Measurements from ENCODE around the gene COL24A1.
"Not testable (repeated sequence)": the region's sequence is repeated elsewhere in the genome, so short reads cannot be mapped to it uniquely, and the experiment has no call there.

Gene COL24A1

GRCh38 chr1:85984636-85985035 is 171.9 kb downstream of the COL24A1 start:
- no peak for DNase-seq (ENCODE audit: low read depth, low spot score)
- TF ChIP-seq CTCF (IDR thresholded peaks at IDR 0.05; ENCODE audit: low read depth, low read length) = no peak
- H3K4me3 ChIP-seq (ENCODE audit: low read depth, low read length) = no peak overlapping the region
- in situ Hi-C loops (cut with HindIII; ENCODE audit: low sequenced_read_pairs) = no loop called here

DNA sequence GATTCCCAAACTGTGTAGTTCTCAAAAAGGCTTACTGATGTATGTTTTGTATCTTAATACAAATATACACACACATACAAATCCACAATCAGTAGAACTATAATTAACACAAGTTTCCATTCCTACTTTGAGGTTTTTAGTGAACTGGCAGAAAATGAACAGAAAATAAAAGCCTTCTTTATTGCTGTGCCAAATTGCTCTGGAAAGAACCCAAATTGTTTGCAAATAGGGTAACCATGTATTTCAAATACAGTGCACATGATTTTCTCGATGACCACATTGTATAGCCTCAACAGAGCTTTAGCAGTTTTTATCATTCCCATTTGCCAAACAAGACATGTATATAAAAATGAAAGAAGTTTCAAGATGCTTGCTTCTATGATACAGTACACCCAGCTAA is 173.3 kb downstream of the COL24A1 start:
- DNase-seq (ENCODE audit: low read depth, low spot score) = peak; percentile 13
- in situ Hi-C loops (cut with HindIII; ENCODE audit: low sequenced_read_pairs) = no loop called here
- H3K4me3 ChIP-seq (ENCODE audit: low read depth, low read length) = no peak overlapping the region
- TF ChIP-seq CTCF (IDR thresholded peaks at IDR 0.05; ENCODE audit: low read depth, low read length) = no peak

DNA sequence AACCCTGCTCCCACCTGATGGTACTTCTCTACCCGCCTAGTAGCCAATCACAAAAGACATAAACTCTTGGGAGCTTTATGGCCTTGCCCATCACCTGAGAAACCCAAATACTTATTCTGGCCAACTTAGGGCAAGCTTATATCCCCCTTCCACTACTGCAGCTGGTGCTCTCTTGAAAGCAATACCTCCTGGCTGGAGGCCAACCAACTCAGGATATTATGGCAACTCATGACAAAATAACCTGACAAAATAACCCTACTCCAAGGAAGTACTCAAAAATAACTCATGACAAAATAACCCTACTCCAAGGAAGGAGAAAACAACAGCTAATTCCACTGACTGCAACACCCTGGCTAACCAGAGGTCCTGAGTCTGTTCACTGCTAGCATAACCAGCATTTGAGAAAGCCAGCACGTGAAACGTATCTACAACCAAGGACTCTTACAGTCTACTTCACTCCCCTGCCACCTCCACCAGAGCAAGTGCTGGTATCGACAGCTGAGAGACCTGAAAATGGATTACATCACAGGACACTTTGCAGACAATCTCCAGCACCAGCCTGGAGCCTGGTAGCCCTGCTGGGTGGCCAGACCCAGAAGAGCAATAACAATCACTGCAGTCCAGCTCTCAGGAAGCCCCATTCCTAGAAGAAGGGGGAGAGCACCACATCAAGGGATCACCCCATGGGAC is 179.9 kb downstream of the COL24A1 start:
- no peak for TF ChIP-seq CTCF (IDR thresholded peaks at IDR 0.05; ENCODE audit: low read depth, low read length)
- H3K4me3 ChIP-seq (ENCODE audit: low read depth, low read length) = no peak overlapping the region
- in situ Hi-C loops (cut with HindIII; ENCODE audit: low sequenced_read_pairs) = no loop called here
- no peak for DNase-seq (ENCODE audit: low read depth, low spot score)

DNA sequence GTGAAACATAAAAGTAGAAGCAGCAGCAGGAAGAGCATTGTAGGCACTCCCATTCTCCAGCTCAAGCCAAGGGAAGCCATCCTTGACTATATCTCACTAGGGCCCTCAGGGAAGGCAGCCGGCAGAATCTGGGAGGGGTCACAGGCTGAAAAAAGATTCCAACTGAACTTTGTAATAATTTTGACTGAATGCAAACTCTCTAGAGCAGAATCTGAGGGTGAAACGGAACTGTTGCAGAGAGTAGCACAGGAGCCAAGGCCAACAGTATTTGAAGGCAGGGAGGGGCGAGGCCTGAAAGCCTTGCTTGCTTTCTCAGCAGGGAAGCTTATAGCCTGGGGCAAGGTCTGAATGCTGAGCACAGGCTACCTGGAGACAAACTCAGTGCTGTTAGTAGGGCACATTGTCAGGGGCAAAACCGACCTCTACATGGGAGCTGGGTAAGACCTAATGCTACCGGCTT is 180.6 kb downstream of the COL24A1 start:
- DNase-seq (ENCODE audit: low read depth, low spot score) = no peak
- in situ Hi-C loops (cut with HindIII; ENCODE audit: low sequenced_read_pairs) = no loop called here
- no peak overlapping the region for H3K4me3 ChIP-seq (ENCODE audit: low read depth, low read length)
- TF ChIP-seq CTCF (IDR thresholded peaks at IDR 0.05; ENCODE audit: low read depth, low read length) = no peak

GRCh38 chr1:85962457-85962856 is 194.1 kb downstream of the COL24A1 start:
- no peak overlapping the region for H3K4me3 ChIP-seq (ENCODE audit: low read depth, low read length)
- TF ChIP-seq CTCF (IDR thresholded peaks at IDR 0.05; ENCODE audit: low read depth, low read length) = no peak
- in situ Hi-C loops (cut with HindIII; ENCODE audit: low sequenced_read_pairs) = no loop called here
- DNase-seq (ENCODE audit: low read depth, low spot score) = no peak

GRCh38 chr1:85957760-85958159 is 198.8 kb downstream of the COL24A1 start:
- no peak for TF ChIP-seq CTCF (IDR thresholded peaks at IDR 0.05; ENCODE audit: low read depth, low read length)
- no peak for DNase-seq (ENCODE audit: low read depth, low spot score)
- H3K4me3 ChIP-seq (ENCODE audit: low read depth, low read length) = no peak overlapping the region
- in situ Hi-C loops (cut with HindIII; ENCODE audit: low sequenced_read_pairs) = no loop called here

- DNase-seq (ENCODE audit: low read depth, low spot score); in situ Hi-C loops (cut with HindIII; ENCODE audit: low sequenced_read_pairs); H3K4me3 ChIP-seq (ENCODE audit: low read depth, low read length): not testable (repeated sequence)
These were observed 201.4 kb downstream of the COL24A1 start for GRCh38 chr1:85955218-85955617.

Data from astrocyte of the spinal cord (primary cell).